Adrenal gland (tissue), 5 donors: ENCODE results near the gene LZTFL1.

Source experiments
- CTCF ChIP-seq, 6 experiments: fragments of 450-650 bp in 4 of 6; fragments of 200-600 bp in 2 of 6; sonication (generic) in 1 of 6; IDR thresholded peaks; 1 replicate in 5 of 6; 2 replicates in 1 of 6; pipeline versions ENCODE4 v1.5.1 to v1.8.0; 2016 to 2021; ENCODE audit warnings: antibody characterized with exemption in 6 of 6, mild to moderate bottlenecking in 2 of 6, moderate library complexity in 1 of 6
- POLR2A ChIP-seq, 2 donors: fragments of 450-650 bp; IDR thresholded peaks; one replicate each; pipeline ENCODE4 v1.6.1; 2017; ENCODE audit warnings: antibody characterized with exemption in 2 of 2, mild to moderate bottlenecking in 2 of 2, moderate library complexity in 1 of 2
- donor health status: DM: no; HTN: no; CAD: no.

DNA sequence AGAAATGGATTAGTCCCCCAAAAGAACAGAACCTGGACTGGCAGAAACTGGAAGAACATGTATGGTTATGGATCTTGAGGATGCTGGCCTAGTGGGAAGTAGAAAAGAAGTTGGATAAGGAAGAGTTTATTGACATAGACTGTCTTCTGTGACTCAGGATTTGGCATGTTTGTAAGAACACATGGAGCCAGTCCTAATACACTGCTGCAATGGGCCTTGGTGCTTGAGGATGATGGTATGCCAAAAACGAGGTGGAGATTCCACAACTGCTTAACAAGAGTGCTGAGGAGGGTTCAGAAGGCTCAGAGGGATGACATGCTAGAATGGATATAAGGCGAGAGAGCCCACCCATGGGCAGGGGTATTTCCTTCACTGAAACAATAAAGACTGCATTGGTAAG, 22.4 kb downstream of the LZTFL1 start:
- TF ChIP-seq CTCF (IDR thresholded peaks at IDR 0.05) (no peak), POLR2A (IDR thresholded peaks at IDR 0.05) (no peak)
